GM21360 (cell line): ENCODE measurements around the gene ZBTB21.
"Not testable (repeated sequence)": the region's sequence is repeated elsewhere in the genome, so short reads cannot be mapped to it uniquely, and the experiment has no call there.

Experiments used
- ATAC-seq: cut with Tn5 transposase; IDR thresholded peaks from one replicate; pipeline ENCODE4 v1.9.1; 2021; ENCODE audit warnings: mild to moderate bottlenecking, moderate library complexity; ENCODE audit not compliant: unreplicated experiment

The ZBTB21 gene

DNA sequence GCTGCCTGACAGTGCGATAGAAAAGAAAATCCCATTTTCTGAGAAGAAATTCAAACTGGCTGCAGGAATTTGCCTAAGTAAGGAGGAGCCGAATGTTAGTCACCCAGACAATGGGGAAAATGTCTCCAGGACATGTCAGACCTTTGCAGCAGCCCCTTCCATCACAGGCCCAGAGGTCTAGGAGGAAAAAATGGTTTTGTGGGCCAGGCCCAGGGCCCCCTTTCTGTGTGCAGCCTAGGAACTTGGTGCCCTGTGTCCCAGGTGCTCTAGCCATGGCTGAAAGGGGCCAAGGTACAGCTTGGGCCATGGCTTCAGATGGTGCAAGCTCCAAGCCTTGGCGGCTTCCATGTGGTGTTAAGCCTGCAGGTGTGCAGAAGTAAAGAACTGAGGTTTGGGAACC is 14.6 kb downstream of the ZBTB21 start:
- no peak for ATAC-seq

DNA sequence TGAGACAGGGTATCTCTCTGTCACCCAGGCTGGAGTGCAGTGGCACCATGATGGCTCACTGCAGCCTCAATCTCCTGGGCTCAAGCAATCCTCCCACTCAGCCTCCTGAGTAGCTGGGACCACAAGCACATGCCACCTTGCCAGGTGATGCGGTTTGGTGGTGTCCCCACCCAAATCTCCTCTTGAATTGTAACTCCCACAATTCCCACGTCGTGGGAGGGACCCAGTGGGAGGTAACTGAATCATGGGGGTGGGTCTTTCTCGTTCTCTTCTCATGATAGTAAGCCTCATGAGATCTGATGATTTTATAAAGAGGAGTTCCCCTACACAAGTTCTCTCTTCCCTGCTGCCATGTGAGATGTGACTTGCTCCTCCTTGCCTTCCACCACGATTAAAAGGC is 15.5 kb downstream of the ZBTB21 start:
- ATAC-seq: not testable (repeated sequence)

- ATAC-seq: no peak
These were observed 16.4 kb downstream of the ZBTB21 start for GRCh38 chr21:41993744-41994143.

- ATAC-seq: no peak
These were observed 17.6 kb downstream of the ZBTB21 start for GRCh38 chr21:41992576-41992975.

DNA sequence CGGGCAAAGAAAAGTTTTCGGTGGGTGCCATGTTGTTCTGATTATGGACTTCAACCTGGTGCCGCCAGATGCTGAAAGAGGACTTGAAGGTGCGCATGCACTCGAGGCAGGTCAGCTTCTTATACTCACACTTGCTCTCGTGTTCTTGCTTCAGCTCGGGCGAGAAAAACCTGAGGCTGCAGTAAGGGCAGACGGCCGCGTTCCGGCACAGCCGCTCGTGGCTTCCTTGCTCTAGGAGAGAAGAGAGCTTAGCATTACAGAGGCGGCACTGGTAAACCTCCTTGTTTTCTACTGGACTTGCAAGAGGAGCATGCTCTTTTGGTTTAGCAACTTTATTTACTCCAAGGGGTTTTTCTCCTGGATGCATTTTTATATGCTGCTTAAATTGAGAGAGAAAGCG is 18.5 kb downstream of the ZBTB21 start:
- no peak for ATAC-seq

- ATAC-seq: no peak
These were observed 20.5 kb downstream of the ZBTB21 start for GRCh38 chr21:41989698-41990097.

DNA sequence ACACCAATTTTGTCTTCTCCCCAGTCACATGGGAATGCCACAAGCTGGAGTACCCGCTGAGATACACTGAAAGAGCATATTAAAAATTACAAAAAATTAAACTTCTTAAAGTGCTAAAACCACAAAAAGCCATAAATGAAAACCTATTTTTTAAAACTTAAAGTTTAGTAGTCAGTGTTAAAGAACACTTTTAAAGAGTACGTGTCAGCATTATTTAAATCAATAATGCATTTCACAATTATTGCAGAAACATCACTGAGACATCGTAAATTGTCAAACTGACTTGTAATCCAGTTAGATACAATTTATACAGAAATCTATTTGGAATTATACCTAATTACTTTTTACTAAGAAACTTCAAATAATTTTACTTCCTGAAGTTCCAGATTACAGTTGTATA is 22.9 kb downstream of the ZBTB21 start:
- no peak for ATAC-seq

- no peak for ATAC-seq
These were observed 24.3 kb downstream of the ZBTB21 start for GRCh38 chr21:41985662-41986416.

DNA sequence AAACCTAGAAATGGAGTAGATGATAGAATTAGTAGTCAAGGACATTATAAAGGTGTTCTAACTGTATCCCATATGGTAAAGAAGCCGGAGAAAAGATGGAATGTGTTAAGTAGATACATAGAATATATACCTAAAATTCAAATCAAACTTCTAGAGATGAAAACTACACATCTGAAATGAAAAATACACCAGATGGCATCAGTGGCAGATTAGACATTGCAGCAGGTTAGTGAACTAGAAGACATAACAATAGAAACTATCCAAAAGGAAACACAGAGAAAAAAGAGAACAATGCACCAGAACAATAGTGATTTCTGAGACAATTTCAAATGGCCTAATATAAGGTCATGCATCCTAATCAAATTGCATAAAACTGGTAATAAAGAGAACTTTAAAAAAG is 26.9 kb downstream of the ZBTB21 start:
- no peak for ATAC-seq

DNA sequence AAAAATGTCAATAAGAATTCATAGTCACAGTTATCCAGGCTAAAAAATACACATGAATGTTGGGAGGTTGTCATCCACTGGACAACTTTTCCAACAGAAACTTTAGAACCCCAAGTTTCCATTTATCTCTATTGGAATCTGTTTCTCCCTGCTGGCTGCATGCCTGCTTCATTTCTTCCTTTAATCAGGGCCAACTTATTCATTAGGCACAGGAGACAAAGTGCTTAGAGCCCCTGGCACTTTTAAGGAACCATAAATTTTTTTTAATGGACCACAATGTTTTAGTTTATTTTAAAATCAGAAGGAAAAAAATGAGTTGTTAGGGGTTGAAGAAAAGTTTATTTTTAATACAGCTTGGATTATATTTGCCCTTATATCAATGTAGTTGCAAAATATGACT is 29.6 kb downstream of the ZBTB21 start:
- ATAC-seq: no peak

DNA sequence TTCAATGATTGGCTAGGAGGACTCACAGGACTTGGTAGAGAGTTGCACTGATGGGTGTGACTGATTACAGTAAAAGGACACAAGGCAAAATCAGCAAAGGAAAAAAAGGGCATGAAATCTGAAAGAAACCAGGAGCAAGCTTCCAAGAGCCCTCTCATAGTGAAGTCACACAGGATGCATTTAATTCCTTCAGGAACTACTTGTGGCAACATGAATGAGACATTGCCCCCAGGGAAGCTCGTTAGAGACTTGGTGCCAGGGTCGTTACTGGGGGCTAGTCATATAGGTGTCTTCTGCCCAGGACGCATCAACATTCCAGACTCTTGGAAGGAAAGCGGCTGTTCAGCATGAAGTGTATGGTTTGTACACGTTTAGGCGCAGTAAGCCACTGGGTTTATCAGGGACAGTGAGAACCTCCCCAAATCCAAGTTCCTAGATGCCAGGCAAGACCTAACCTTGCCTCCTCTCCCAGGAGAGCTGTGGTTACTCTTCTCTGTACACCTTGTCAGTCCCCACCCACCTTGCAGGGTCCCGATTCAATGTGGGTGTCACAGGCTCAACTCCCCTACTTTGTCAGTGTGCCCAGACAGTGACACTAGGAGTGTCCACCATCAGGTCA is 30.3 kb downstream of the ZBTB21 start:
- ATAC-seq: no peak

DNA sequence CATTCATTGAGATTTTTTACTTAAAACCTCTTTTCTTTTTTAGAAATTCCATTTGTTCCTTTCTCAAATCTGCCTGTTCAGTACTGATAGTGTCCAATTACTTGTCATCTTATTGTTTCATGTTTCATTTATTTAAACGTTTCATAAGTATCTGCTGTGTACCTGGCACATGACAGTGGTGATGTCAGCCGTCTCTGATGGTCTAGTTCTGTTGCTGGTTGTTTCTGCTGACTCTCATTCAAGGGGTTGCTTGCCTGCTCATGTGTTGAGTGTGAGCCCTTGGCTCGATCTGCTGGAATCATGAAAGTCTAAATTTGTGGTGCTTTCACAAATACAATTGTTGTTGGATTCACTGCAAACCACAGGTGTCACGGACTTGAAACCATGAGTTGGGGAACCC is 30.8 kb downstream of the ZBTB21 start:
- ATAC-seq: no peak

- no peak for ATAC-seq
These were observed 32.9 kb downstream of the ZBTB21 start for GRCh38 chr21:41977034-41977950.

GRCh38 chr21:41976611-41977010 is 33.5 kb downstream of the ZBTB21 start:
- no peak for ATAC-seq

- ATAC-seq: no peak
These were observed 34.5 kb downstream of the ZBTB21 start for GRCh38 chr21:41975391-41976272.

- no peak for ATAC-seq
These were observed 35.5 kb downstream of the ZBTB21 start for GRCh38 chr21:41974752-41975053.

- ATAC-seq: no peak
These were observed 36.1 kb downstream of the ZBTB21 start for GRCh38 chr21:41973861-41974751.

GRCh38 chr21:41973427-41973831 is 36.7 kb downstream of the ZBTB21 start:
- ATAC-seq: no peak

DNA sequence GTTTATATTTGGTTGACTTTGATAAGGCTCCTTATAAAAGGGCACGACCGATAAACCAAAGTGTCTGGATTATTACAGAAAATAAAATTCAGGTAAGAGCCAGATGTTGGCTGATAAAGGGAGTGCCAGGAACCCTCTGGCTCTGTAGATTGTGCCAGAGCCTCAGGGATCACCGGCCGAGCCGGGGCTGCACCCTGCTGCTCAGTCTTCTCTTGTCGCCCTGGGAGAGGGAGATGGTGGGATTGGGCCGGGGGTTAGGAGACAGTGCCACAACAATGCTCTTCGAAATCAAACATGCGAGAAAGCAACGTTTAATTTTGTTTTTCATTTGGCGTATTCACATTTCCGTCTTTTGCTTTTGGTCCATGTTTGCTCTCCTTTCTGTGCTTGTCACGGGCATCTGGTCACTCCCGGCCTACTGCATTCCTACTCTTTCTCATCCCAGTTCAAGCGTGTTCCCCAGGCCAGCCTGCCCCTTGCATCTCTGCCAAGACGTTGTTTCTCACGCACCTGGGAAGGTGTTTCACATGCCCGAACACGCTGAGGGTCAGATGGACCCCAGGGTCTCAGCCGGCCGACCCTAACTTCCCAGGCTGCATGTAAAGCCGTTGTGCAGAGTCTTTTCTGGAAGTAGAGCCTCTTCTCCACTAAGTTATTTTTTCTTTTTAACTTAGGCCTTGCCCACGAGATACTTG is 37.5 kb downstream of the ZBTB21 start:
- ATAC-seq: no peak
